GM21576 (cell line): ENCODE measurements around the gene ERI2.
"Not testable (repeated sequence)": the region's sequence is repeated elsewhere in the genome, so short reads cannot be mapped to it uniquely, and the experiment has no call there.

Experiments used
- ATAC-seq: cut with Tn5 transposase; IDR thresholded peaks from one replicate; pipeline ENCODE4 v1.9.1; 2021; ENCODE audit warnings: mild to moderate bottlenecking, moderate library complexity; ENCODE audit not compliant: unreplicated experiment

Gene ERI2

GRCh38 chr16:20818929-20819585 is 12.8 kb upstream of the ERI2 start:
- ATAC-seq, result no peak

- ATAC-seq, result no peak
Measured at GRCh38 chr16:20814784-20815183, 8.5 kb upstream of the ERI2 start.

GRCh38 chr16:20812510-20812909 is 6.2 kb upstream of the ERI2 start:
- no peak for ATAC-seq

- no peak for ATAC-seq
Measured at GRCh38 chr16:20811889-20812439, 5.7 kb upstream of the ERI2 start.

GRCh38 chr16:20807862-20808261 is 1.6 kb upstream of the ERI2 start:
- ATAC-seq, result no peak

- not testable (repeated sequence) for ATAC-seq
Measured at GRCh38 chr16:20805684-20806167, 546 bp downstream of the ERI2 start.

- ATAC-seq, result no peak
Measured at GRCh38 chr16:20803561-20804214, 2.6 kb downstream of the ERI2 start.

- no peak for ATAC-seq
Measured at GRCh38 chr16:20803192-20803560, 3.1 kb downstream of the ERI2 start.

GRCh38 chr16:20801278-20801677 is 5.0 kb downstream of the ERI2 start:
- ATAC-seq, result no peak

- no peak for ATAC-seq
Measured at GRCh38 chr16:20799599-20799998, 6.7 kb downstream of the ERI2 start.

- ATAC-seq, result no peak
Measured at GRCh38 chr16:20798364-20798763, 7.9 kb downstream of the ERI2 start.

- ATAC-seq, result no peak
Measured at GRCh38 chr16:20791923-20792612, 14.2 kb downstream of the ERI2 start.

GRCh38 chr16:20789130-20789529 is 17.1 kb downstream of the ERI2 start:
- no peak for ATAC-seq

- ATAC-seq, result no peak
Measured at GRCh38 chr16:20784204-20784603, 22.1 kb downstream of the ERI2 start.

- ATAC-seq, result no peak
Measured at GRCh38 chr16:20782470-20782869, 23.8 kb downstream of the ERI2 start.

GRCh38 chr16:20781697-20782096 is 24.6 kb downstream of the ERI2 start:
- no peak for ATAC-seq

- no peak for ATAC-seq
Measured at GRCh38 chr16:20774703-20775362, 31.4 kb downstream of the ERI2 start.

GRCh38 chr16:20773679-20774078 is 32.6 kb downstream of the ERI2 start:
- ATAC-seq, result no peak

- ATAC-seq, result no peak
Measured at GRCh38 chr16:20768818-20769217, 37.5 kb downstream of the ERI2 start.

GRCh38 chr16:20768121-20768520 is 38.2 kb downstream of the ERI2 start:
- ATAC-seq, result no peak

GRCh38 chr16:20767577-20767976 is 38.7 kb downstream of the ERI2 start:
- no peak for ATAC-seq
